22Rv1 (cell line): ENCODE data around the gene TRPM3.

Experiments used
- H3K27ac ChIP-seq: fragments of 450-650 bp; 2 replicates; pipeline ENCODE4 v1.5.1; 2017
- CTCF ChIP-seq: fragments of 450-650 bp; IDR thresholded peaks from 2 replicates; pipeline ENCODE4 v1.5.1; 2017; ENCODE audit warnings: mild to moderate bottlenecking
- ZFX ChIP-seq: fragments of 450-650 bp; IDR thresholded peaks from 2 replicates; pipeline ENCODE4 v1.6.1; 2017; ENCODE audit warnings: antibody characterized with exemption, borderline replicate concordance

Gene TRPM3

GRCh38 chr9:71003346-71003745, 118.1 kb downstream of the TRPM3 start:
- no peak; the same call in 1 of the 2 replicates for TF ChIP-seq CTCF
- no peak for TF ChIP-seq ZFX
- no peak overlapping the region for H3K27ac ChIP-seq

GRCh38 chr9:71001780-71002386, 119.5 kb downstream of the TRPM3 start:
- TF ChIP-seq CTCF, result peak; percentile 84
- TF ChIP-seq ZFX, result no peak

GRCh38 chr9:70998962-70999361, 122.5 kb downstream of the TRPM3 start:
- TF ChIP-seq CTCF, result no peak
- no peak overlapping the region for H3K27ac ChIP-seq

More at GRCh38 chr9:71001780-71002386, 119.5 kb downstream of the TRPM3 start:
- H3K27ac ChIP-seq, result no peak overlapping the region

GRCh38 chr9:70995511-70995910, 125.9 kb downstream of the TRPM3 start:
- no peak for TF ChIP-seq ZFX
- no peak for TF ChIP-seq CTCF
- H3K27ac ChIP-seq, result no peak overlapping the region

- no peak overlapping the region for H3K27ac ChIP-seq
- TF ChIP-seq CTCF (no peak), ZFX (no peak)
Measured at GRCh38 chr9:70994582-70994981, 126.8 kb downstream of the TRPM3 start.

GRCh38 chr9:70988551-70988950, 132.9 kb downstream of the TRPM3 start:
- TF ChIP-seq ZFX (no peak), CTCF (no peak)
- no peak overlapping the region for H3K27ac ChIP-seq

GRCh38 chr9:70987986-70988385, 133.4 kb downstream of the TRPM3 start:
- TF ChIP-seq ZFX (no peak), CTCF (no peak)
- no peak overlapping the region for H3K27ac ChIP-seq
